Nucleus accumbens (tissue), 56 donors: ENCODE measurements around the gene HOMER3.

ENCODE experiments used
- DNase-seq, 56 donors: peaks; one replicate each; lab custom pipeline; 2025; lab: John Stamatoyannopoulos, UW

Gene HOMER3

GRCh38 chr19:18940769-18941627 lies at the start of gene HOMER3:
Gene HOMER3, minus strand, starts transcription at chr19:18941217. Its CDS starts 2,235 bp downstream, at chr19:18938982.
- DNase-seq: peak in 52 of 56 donors; percentile 7 to 90 (median 60)

- DNase-seq: no peak
Measured at GRCh38 chr19:18990128-18990708, 49.2 kb upstream of the HOMER3 start.

- DNase-seq: no peak
Measured at GRCh38 chr19:18989316-18989715, 48.3 kb upstream of the HOMER3 start.

- no peak for DNase-seq
Measured at GRCh38 chr19:18987456-18987855, 46.4 kb upstream of the HOMER3 start.

- DNase-seq: peak in 32 of 56 donors; percentile 2 to 69 (median 23)
Measured at GRCh38 chr19:18985257-18985656, 44.2 kb upstream of the HOMER3 start.

GRCh38 chr19:18984251-18984650 lies 43.2 kb upstream of the HOMER3 start:
- DNase-seq: no peak

GRCh38 chr19:18982669-18983068 lies 41.7 kb upstream of the HOMER3 start:
- no peak for DNase-seq

- no peak for DNase-seq
Measured at GRCh38 chr19:18980432-18981020, 39.5 kb upstream of the HOMER3 start.

- no peak for DNase-seq
Measured at GRCh38 chr19:18978616-18979015, 37.6 kb upstream of the HOMER3 start.

GRCh38 chr19:18975869-18976268 lies 34.9 kb upstream of the HOMER3 start:
- no peak for DNase-seq

- no peak for DNase-seq
Measured at GRCh38 chr19:18975011-18975410, 34.0 kb upstream of the HOMER3 start.

- no peak for DNase-seq
Measured at GRCh38 chr19:18972851-18973250, 31.8 kb upstream of the HOMER3 start.

- no peak for DNase-seq
Measured at GRCh38 chr19:18972301-18972811, 31.3 kb upstream of the HOMER3 start.

- DNase-seq: no peak
Measured at GRCh38 chr19:18969931-18970659, 29.1 kb upstream of the HOMER3 start.

- DNase-seq: peak in 6 of 56 donors; percentile 2 to 19 (median 9)
Measured at GRCh38 chr19:18967358-18968146, 26.5 kb upstream of the HOMER3 start.

GRCh38 chr19:18966307-18966706 lies 25.3 kb upstream of the HOMER3 start:
- DNase-seq: no peak

GRCh38 chr19:18964121-18964520 lies 23.1 kb upstream of the HOMER3 start:
- DNase-seq: no peak

- DNase-seq: peak in 1 of 56 donors; percentile 23
Measured at GRCh38 chr19:18961767-18962620, 21.0 kb upstream of the HOMER3 start.

- DNase-seq: no peak
Measured at GRCh38 chr19:18960370-18960769, 19.4 kb upstream of the HOMER3 start.
